Measurements from ENCODE around the gene CYP1B1. TPM values are rescaled to one million over a fixed set of nuclear protein-coding genes. Genes with fewer than 3 reads are reported as not detected.

The CYP1B1 gene
- polyA plus RNA-seq, 1 experiment, result 1.8 TPM

- CTCF ChIA-PET, result interaction anchor here (0.6 to 2.2 kb wide), 7 partner anchors 9 to 682 kb away, joined by 3 to 14 read pairs (median 4); no protein-coding TSS in a partner anchor
- DNase-seq (ENCODE audit: low read depth), result no peak
- H3K4me3 ChIP-seq (ENCODE audit: low read depth, low read length), result peak overlapping the region; percentile 46
- H3K27me3 ChIP-seq (ENCODE audit: control insufficient read depth, insufficient read depth, low read length), result peaks cover 23% of the 10 kb centered on the region
- H3K36me3 ChIP-seq (ENCODE audit: control insufficient read depth, insufficient read depth, low read length), result no peaks in the 10 kb centered on the region
- POLR2A ChIA-PET, result no interaction called here
- TF ChIP-seq CTCF (IDR thresholded peaks at IDR 0.05; ENCODE audit: insufficient read depth, low read depth, low read length), result no peak
These were observed 1.4 kb upstream of the CYP1B1 start for GRCh38 chr2:38077431-38077769.

GRCh38 chr2:38076710-38077430, 919 bp upstream of the CYP1B1 start:
- TF ChIP-seq CTCF (IDR thresholded peaks at IDR 0.05; ENCODE audit: insufficient read depth, low read depth, low read length), result no peak
- ChIA-PET POLR2A (interaction anchor here (0.6 kb wide), 1 partner anchor 125 kb away, joined by 13 read pairs; no protein-coding TSS in a partner anchor), CTCF (interaction anchor here (0.5 to 2.2 kb wide), 13 partner anchors 9 to 455 kb away, joined by 3 to 14 read pairs (median 3); no protein-coding TSS in a partner anchor)
- H3K27me3 ChIP-seq (ENCODE audit: control insufficient read depth, insufficient read depth, low read length), result peaks cover 23% of the 10 kb centered on the region
- peak; percentile 66 for DNase-seq (ENCODE audit: low read depth)
- H3K36me3 ChIP-seq (ENCODE audit: control insufficient read depth, insufficient read depth, low read length), result no peaks in the 10 kb centered on the region
- peak overlapping the region; percentile 46 for H3K4me3 ChIP-seq (ENCODE audit: low read depth, low read length)

GRCh38 chr2:38076152-38076709, 280 bp upstream of the CYP1B1 start:
- TF ChIP-seq CTCF (IDR thresholded peaks at IDR 0.05; ENCODE audit: insufficient read depth, low read depth, low read length), result no peak; the same call in 1 of the 2 replicates
- POLR2A ChIA-PET, result interaction anchor here (0.6 kb wide), 1 partner anchor 126 kb away, joined by 13 read pairs; no protein-coding TSS in a partner anchor
- peaks cover 23% of the 10 kb centered on the region for H3K27me3 ChIP-seq (ENCODE audit: control insufficient read depth, insufficient read depth, low read length)

GRCh38 chr2:38074764-38075506, 1.0 kb downstream of the CYP1B1 start:
- ChIA-PET POLR2A (no interaction called here), CTCF (interaction anchor here (0.6 to 1.0 kb wide), 2 partner anchors 12 to 22 kb away, joined by 3 read pairs; no protein-coding TSS in a partner anchor)
- peaks cover 22% of the 10 kb centered on the region for H3K27me3 ChIP-seq (ENCODE audit: control insufficient read depth, insufficient read depth, low read length)
- DNase-seq (ENCODE audit: low read depth), result no peak
- H3K36me3 ChIP-seq (ENCODE audit: control insufficient read depth, insufficient read depth, low read length), result no peaks in the 10 kb centered on the region
- TF ChIP-seq CTCF (IDR thresholded peaks at IDR 0.05; ENCODE audit: insufficient read depth, low read depth, low read length), result no peak
- H3K4me3 ChIP-seq (ENCODE audit: low read depth, low read length), result no peak overlapping the region

More at GRCh38 chr2:38076152-38076709, 280 bp upstream of the CYP1B1 start:
- H3K4me3 ChIP-seq (ENCODE audit: low read depth, low read length), result peak overlapping the region; percentile 46
- no peak for DNase-seq (ENCODE audit: low read depth)
- H3K36me3 ChIP-seq (ENCODE audit: control insufficient read depth, insufficient read depth, low read length), result no peaks in the 10 kb centered on the region
- CTCF ChIA-PET, result interaction anchor here (0.5 to 2.2 kb wide), 14 partner anchors 9 to 456 kb away, joined by 3 to 14 read pairs (median 3); no protein-coding TSS in a partner anchor

All from BJ (cell line).